IMR-90 (cell line): ENCODE measurements around the gene STYXL1.

Experiments used
- CTCF ChIP-seq: conservative IDR thresholded peaks from 2 replicates; pipeline ENCODE4 v1.5.1; 2012; ENCODE audit warnings: mild to moderate bottlenecking, low read depth, low read length, improper control_type of control experiment
- FOS ChIP-seq: fragments of 150-350 bp; IDR thresholded peaks from 2 replicates; pipeline ENCODE4 v1.6.1; 2016; ENCODE audit warnings: low read depth, low read length
- POLR2A ChIP-seq: IDR thresholded peaks from 2 replicates; pipeline ENCODE4 v1.6.1; 2012; ENCODE audit warnings: mild to moderate bottlenecking, low read depth, low read length

GRCh38 chr7:75971309-75971960, 76.4 kb downstream of the STYXL1 start:
- TF ChIP-seq CTCF (no peak), POLR2A (no peak), FOS (no peak)
